ENCODE results near the gene CALN1. TPM values are rescaled to one million over a fixed set of nuclear protein-coding genes. Genes with fewer than 3 reads are reported as not detected.
"Not testable (repeated sequence)": the region's sequence is repeated elsewhere in the genome, so short reads cannot be mapped to it uniquely, and the experiment has no call there.

Gene CALN1
- total RNA-seq (2014; rRNA removed; shearing (Covaris generic)), result not detected in 2 replicates

GRCh38 chr7:72412121-72412618 is at the start of gene CALN1:
Gene CALN1, minus strand, starts transcription at chr7:72412338.
- DNase-seq (ENCODE audit: low read depth), result not testable (repeated sequence)

- DNase-seq (ENCODE audit: low read depth), result no peak
Measured at GRCh38 chr7:72453471-72453870, 41.3 kb upstream of the CALN1 start.

GRCh38 chr7:72447465-72448204 is 35.5 kb upstream of the CALN1 start:
- no peak for DNase-seq (ENCODE audit: low read depth)

- DNase-seq (ENCODE audit: low read depth), result no peak
Measured at GRCh38 chr7:72446591-72447462, 34.7 kb upstream of the CALN1 start.

GRCh38 chr7:72446131-72446530 is 34.0 kb upstream of the CALN1 start:
- no peak for DNase-seq (ENCODE audit: low read depth)

- no peak for DNase-seq (ENCODE audit: low read depth)
Measured at GRCh38 chr7:72445580-72445979, 33.4 kb upstream of the CALN1 start.

- DNase-seq (ENCODE audit: low read depth), result no peak
Measured at GRCh38 chr7:72445075-72445474, 32.9 kb upstream of the CALN1 start.

- no peak for DNase-seq (ENCODE audit: low read depth)
Measured at GRCh38 chr7:72444026-72444776, 32.1 kb upstream of the CALN1 start.

GRCh38 chr7:72441791-72442190 is 29.7 kb upstream of the CALN1 start:
- DNase-seq (ENCODE audit: low read depth), result no peak

GRCh38 chr7:72438491-72438890 is 26.4 kb upstream of the CALN1 start:
- no peak for DNase-seq (ENCODE audit: low read depth)

- no peak for DNase-seq (ENCODE audit: low read depth)
Measured at GRCh38 chr7:72437610-72438009, 25.5 kb upstream of the CALN1 start.

GRCh38 chr7:72437061-72437585 is 25.0 kb upstream of the CALN1 start:
- no peak for DNase-seq (ENCODE audit: low read depth)

GRCh38 chr7:72435925-72436480 is 23.9 kb upstream of the CALN1 start:
- no peak for DNase-seq (ENCODE audit: low read depth)

- no peak for DNase-seq (ENCODE audit: low read depth)
Measured at GRCh38 chr7:72435366-72435765, 23.2 kb upstream of the CALN1 start.

GRCh38 chr7:72430531-72430930 is 18.4 kb upstream of the CALN1 start:
- DNase-seq (ENCODE audit: low read depth), result no peak

- DNase-seq (ENCODE audit: low read depth), result no peak
Measured at GRCh38 chr7:72429316-72429715, 17.2 kb upstream of the CALN1 start.

- DNase-seq (ENCODE audit: low read depth), result no peak
Measured at GRCh38 chr7:72416846-72417245, 4.7 kb upstream of the CALN1 start.

- DNase-seq (ENCODE audit: low read depth), result no peak
Measured at GRCh38 chr7:72415586-72415985, 3.4 kb upstream of the CALN1 start.

GRCh38 chr7:72413886-72414285 is 1.7 kb upstream of the CALN1 start:
- DNase-seq (ENCODE audit: low read depth), result no peak

- DNase-seq (ENCODE audit: low read depth), result no peak
Measured at GRCh38 chr7:72413290-72413689, 1.2 kb upstream of the CALN1 start.

- no peak for DNase-seq (ENCODE audit: low read depth)
Measured at GRCh38 chr7:72411419-72411818, 719 bp downstream of the CALN1 start.

GRCh38 chr7:72409638-72410015 is 2.5 kb downstream of the CALN1 start:
- DNase-seq (ENCODE audit: low read depth), result no peak
